Myocyte (in vitro differentiated cells): ENCODE results near the gene GALNTL6. TPM values are rescaled to one million over a fixed set of nuclear protein-coding genes. Genes with fewer than 3 reads are reported as not detected.

Experiments
- DNase-seq: peaks from one replicate; pipeline ENCODE4 v3.0.0-alpha.2; 2012; ENCODE audit warnings: low read depth
- total RNA-seq: library from RNA; depleted of rRNA; stranded (reverse); fragments of >200 nt; gene quantifications from 2 replicates; pipeline ENCODE4 v1.2.3, GENCODE V29; 2014

The GALNTL6 gene
- total RNA-seq, 1 donor from 2014 or later = 1.2 TPM

GRCh38 chr4:172653676-172654075 lies 840.5 kb downstream of the GALNTL6 start:
- no peak for DNase-seq

DNA sequence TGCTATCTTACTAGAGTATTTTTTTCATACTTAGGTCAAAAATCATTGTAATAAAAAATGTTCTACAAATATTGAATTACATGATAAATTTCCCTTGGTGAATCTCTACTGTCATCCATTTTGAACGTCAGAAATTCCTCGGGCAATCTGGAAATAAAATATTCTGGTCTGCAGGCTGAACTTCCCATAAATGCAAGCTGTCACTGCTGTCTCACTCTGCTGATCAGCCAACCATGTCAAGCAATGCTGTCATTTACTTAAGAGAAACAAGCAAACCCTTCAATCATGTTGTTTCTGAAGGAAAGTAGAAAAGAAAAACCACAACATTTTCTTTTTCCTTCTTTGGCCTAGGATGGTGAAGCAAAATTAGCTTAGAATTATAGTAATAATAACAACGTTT lies 841.3 kb downstream of the GALNTL6 start:
- no peak for DNase-seq

GRCh38 chr4:172656055-172656454 lies 842.9 kb downstream of the GALNTL6 start:
- no peak for DNase-seq

DNA sequence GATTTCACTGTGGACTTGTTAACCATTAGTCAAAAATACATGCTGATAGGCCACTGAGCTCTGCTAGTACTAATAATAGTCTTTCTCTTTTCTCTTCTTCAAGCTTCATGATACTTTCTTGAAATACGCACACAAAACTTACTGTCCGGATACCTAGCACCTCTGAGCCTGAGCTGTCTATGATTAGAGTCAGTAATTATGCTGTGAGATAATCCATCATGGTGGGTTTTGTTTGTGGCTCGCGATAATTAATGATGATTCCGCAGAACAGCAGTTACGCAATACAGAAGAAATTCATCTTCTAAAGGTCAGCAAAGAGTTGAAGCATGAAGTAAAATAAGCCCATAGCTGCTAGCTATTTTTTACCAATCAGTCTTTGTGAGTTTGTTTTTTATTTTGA lies 843.9 kb downstream of the GALNTL6 start:
- no peak for DNase-seq

- peak; percentile 9 for DNase-seq
Observed at GRCh38 chr4:172660251-172660650, 847.0 kb downstream of the GALNTL6 start.

- no peak for DNase-seq
Observed at GRCh38 chr4:172662113-172662512, 848.9 kb downstream of the GALNTL6 start.

GRCh38 chr4:172666711-172667368 lies 853.6 kb downstream of the GALNTL6 start:
- peak; percentile 33 for DNase-seq

DNA sequence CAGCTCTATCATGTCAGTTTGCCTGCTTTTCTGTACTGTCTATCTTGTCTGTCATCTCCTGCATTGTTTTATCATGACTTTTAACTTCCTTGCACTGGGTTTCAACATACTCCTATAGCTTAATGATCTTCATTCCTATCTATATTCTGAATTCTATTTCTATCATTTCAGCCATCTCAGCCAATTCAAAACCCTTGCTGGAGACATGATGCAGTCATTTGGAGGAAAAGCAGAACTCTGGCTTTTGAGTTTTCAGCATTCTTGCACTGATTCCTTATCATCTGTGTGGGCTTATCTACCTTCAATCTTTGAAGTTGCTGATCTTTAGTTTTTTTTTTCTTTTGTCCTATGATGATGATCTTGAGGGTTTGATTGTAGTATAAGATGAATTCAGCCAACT lies 861.6 kb downstream of the GALNTL6 start:
- DNase-seq = no peak

- DNase-seq = no peak
Observed at GRCh38 chr4:172675232-172675631, 862.0 kb downstream of the GALNTL6 start.

DNA sequence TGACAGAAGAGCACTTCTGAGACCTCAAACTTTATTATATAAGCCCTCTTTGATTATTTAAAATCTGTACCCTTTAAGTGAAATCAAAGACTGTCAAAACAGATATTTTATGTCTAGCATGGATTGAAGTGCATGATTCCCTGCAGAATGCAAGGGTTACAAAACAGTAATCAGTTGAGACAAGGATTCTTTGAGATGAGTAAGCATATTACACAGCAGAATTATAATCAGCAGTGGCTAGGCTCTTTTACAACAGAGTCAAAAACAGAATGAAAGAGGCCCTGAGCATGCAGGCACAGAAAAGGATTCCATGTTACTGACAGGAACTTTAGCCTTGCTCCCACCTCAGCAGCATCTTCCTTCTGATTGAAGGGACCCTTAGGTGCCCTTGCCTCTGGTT lies 867.5 kb downstream of the GALNTL6 start:
- no peak for DNase-seq

GRCh38 chr4:172683021-172683420 lies 869.8 kb downstream of the GALNTL6 start:
- DNase-seq = peak; percentile 60

GRCh38 chr4:172686021-172686420 lies 872.8 kb downstream of the GALNTL6 start:
- DNase-seq = no peak

DNA sequence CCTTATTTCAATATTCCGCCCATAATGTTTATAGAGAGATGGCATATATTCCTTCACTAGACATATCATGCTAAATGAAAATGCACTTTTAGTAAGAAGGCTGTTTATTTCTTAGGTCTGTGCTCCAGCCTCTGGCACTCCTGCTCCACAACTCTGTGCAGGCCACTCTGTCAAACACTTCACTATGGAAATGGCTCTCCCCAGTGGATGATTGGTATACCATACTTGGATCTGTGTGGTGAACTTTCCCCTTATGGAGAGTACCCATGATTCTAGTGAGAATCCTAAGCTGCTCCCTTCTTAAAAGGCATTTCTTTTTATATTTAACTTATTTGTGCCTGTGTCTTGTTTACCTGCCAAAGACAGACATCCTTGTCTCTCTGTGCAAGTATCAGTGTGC lies 875.3 kb downstream of the GALNTL6 start:
- peak; percentile 19 for DNase-seq

DNA sequence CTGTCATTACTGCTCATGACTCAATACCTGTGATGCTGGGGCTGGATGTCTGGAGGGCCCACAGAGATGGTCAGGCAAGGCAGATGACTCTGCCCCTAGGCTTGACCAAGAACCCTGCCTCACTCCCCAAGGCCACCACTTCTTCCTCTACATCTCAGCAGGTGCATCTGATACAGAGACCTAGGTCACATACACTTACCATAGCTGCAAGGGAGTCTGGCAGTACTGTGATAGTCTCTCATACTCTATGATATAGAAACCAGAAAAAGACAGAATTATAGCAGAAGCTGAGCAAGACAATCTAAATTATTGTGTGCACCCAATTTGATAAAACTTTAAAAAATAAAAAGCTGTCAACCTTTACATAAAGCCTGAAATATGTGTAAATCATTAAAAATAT lies 878.3 kb downstream of the GALNTL6 start:
- DNase-seq = no peak

DNA sequence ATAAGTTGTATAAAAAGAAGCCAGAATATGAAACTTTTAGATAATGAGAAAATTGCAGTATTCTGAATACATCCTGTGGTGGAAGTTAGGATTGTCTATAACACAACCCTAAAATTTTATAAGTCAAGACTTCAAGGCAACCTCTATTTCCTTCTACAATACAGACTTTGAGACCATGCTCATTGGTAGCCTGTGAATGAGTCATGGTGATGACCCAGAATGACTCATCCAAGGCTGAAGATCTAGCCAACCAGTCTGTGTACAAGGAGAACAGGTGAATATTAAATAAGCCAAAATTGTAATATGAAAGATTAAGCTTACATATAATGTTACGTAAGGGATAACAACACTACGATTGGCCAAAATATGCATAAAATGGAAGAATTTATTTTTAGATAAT lies 879.5 kb downstream of the GALNTL6 start:
- peak; percentile 6 for DNase-seq

DNA sequence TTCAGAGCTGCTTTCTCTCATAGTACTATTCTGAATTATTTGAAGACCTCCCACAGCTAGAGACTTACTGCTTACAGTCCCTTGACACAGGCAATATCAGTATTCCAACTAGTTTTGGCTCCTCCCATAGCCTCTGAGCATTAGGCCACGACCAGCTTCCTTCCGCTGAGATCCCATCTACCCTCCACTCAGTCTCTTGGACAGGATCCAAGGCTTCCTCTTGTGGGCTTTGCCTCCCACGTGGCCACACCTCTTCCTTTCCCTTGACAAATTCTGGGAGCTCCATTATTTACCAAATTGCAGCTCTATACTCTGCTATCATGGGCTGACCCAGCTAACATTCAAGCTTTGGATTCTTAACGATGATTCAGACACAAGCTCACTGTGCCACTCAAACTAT lies 885.1 kb downstream of the GALNTL6 start:
- DNase-seq = no peak

- no peak for DNase-seq
Observed at GRCh38 chr4:172705565-172705964, 892.4 kb downstream of the GALNTL6 start.

DNA sequence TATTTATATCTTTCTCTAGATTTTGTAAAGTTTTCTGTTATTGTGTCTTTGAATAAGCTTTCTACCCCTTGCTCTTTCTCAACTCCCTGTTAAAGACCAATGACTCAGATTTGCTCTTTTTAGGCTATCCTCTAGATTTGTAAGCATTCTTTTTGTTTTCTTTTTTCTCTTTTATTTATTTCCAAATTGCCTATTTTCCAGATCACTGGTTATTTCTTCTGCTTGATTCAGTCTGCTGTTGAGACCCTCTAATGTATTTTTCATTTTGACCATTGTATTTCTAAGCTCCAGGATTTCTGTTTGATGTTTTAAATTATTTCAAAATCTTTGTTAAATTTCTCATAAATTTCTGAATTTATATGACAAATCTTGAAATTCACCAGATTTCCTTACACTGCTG lies 892.8 kb downstream of the GALNTL6 start:
- DNase-seq = peak; percentile 6

GRCh38 chr4:172707622-172708021 lies 894.4 kb downstream of the GALNTL6 start:
- DNase-seq = no peak

GRCh38 chr4:172708184-172708583 lies 895.0 kb downstream of the GALNTL6 start:
- DNase-seq = peak; percentile 52

- no peak for DNase-seq
Observed at GRCh38 chr4:172709376-172709775, 896.2 kb downstream of the GALNTL6 start.

- DNase-seq = no peak
Observed at GRCh38 chr4:172716291-172716690, 903.1 kb downstream of the GALNTL6 start.

- no peak for DNase-seq
Observed at GRCh38 chr4:172721659-172722058, 908.5 kb downstream of the GALNTL6 start.

GRCh38 chr4:172725581-172725980 lies 912.4 kb downstream of the GALNTL6 start:
- no peak for DNase-seq
